ENCODE measurements around the gene RAB2B.

RAB2B gene

GRCh38 chr14:21476925-21477681 lies at the start of gene RAB2B, which contains the start of gene TOX4:
Gene RAB2B, minus strand, starts transcription at chr14:21476959. Its CDS starts 87 bp downstream, at chr14:21476872.
Gene TOX4, plus strand, starts transcription at chr14:21477195. Its CDS starts 84 bp downstream, at chr14:21477279.
- DNase-seq (ENCODE audit: low spot score) = peak; percentile 98

- no peak for DNase-seq (ENCODE audit: low spot score)
Observed at GRCh38 chr14:21525962-21526671, 49.4 kb upstream of the RAB2B start, which contains the start of gene SALL2. Gene SALL2, minus strand, starts transcription at chr14:21526346. Its CDS starts 219 bp downstream, at chr14:21526127.

DNA sequence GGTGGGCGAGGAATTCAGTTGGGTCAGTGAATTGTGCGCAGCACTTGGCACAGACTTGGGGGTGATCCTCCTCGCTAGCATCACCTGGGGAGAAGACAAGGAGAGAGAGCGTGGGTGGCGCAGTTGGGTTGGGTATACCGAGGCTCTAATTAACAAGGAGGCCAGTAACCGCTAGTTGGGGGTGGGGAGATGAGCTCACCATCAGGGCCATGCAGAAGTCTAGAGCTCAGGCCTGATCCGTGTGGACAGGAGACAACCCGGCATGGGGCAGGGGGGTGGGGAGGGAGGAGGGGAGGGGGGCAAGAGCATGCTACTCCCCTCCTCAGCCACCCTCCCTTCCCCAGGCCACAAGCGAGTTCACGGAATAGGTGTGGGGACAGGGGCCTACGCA lies 48.8 kb upstream of the RAB2B start:
- DNase-seq (ENCODE audit: low spot score) = no peak

DNA sequence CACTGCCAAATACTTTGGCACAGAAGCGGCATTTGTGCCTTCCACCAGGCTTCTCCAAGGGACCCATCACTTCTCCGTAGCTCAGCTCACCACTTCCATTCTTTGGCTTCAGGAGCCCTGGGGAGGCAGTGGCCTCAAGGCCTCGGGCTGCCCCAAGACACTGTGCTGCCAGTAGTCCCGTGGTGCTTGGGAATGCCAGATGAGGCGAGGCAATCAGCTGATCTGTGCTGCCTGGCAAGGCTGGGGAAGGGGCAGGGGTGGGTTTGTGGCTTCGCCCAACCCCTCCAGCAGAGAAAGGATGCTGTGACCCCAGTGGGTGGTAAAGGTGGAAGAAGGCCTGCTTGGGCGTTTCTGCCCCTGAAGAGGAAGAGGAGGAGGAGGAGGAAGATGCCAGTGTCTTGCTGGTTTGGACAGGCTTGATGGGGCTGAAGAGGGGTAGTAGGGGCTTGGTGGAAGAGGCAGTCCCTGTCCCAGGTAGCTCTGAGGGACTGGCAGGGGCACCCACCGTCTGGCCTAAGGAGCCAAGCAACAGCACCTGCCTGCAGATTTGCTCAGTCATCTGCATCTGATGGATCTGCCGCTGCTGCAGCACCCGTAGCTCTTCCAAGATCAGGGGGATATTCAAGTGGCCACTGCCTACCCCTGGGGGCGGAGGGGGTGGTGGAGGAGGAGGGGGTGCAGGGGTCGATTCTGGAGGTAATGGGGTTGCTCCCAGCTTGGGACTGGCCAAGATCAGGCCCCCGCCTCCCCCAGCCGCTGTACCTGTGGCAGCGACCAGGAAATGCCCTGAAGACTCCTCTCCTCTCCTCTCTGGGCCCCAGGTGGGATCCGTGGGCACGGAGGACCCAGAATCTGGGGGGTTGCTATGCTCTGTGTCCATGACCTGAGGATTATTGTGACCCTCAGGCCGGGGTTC lies 48.1 kb upstream of the RAB2B start:
- DNase-seq (ENCODE audit: low spot score) = no peak

DNA sequence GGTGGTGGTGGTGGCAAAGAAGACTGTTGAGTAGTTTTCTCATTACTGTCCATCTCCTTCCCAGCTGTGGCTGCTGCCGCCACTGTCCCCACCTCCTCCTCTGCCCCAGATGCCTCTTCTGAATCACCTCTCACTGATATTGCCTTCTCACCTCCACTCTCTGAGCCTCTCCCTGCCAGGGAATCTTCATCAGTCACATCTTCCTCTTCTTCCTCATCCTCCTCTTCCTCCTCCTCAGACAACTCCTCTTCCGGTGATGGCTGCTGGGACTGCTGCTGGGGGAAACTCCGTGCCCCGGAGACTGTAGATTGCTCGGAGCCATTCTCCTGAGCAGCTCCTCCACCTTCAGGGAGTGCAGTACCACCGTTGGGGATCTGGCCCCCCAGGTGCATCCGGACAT lies 46.4 kb upstream of the RAB2B start:
- DNase-seq (ENCODE audit: low spot score) = no peak

DNA sequence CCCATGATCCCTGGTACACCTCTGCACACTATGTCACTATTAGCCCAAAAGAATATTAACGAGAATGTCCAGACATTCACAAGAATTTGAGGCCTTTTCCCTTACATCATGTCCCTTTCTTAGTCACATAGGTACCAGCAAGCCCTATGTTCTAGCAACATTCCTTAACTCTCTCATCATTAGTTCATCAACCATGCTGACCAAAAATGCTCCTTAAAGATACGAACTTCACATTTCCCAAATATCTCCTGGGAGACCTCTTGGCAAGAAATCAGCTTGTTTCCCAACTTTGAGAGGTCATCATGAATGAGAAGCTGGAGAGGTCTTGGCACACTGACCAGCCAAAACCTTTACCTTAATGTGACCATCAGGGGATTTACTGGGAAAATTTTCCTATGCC lies 44.7 kb upstream of the RAB2B start:
- DNase-seq (ENCODE audit: low spot score) = no peak

- no peak for DNase-seq (ENCODE audit: low spot score)
Observed at GRCh38 chr14:21520767-21521166, 44.0 kb upstream of the RAB2B start.

GRCh38 chr14:21518725-21519124 lies 42.0 kb upstream of the RAB2B start:
- DNase-seq (ENCODE audit: low spot score) = no peak

GRCh38 chr14:21514341-21514740 lies 37.6 kb upstream of the RAB2B start:
- no peak for DNase-seq (ENCODE audit: low spot score)

- DNase-seq (ENCODE audit: low spot score) = peak; percentile 97
Observed at GRCh38 chr14:21510735-21511657, 34.2 kb upstream of the RAB2B start, which contains the start of gene METTL3. Gene METTL3, minus strand, starts transcription at chr14:21511340. Its CDS starts 117 bp downstream, at chr14:21511223.

GRCh38 chr14:21509432-21510143 lies 32.8 kb upstream of the RAB2B start:
- DNase-seq (ENCODE audit: low spot score) = no peak

DNA sequence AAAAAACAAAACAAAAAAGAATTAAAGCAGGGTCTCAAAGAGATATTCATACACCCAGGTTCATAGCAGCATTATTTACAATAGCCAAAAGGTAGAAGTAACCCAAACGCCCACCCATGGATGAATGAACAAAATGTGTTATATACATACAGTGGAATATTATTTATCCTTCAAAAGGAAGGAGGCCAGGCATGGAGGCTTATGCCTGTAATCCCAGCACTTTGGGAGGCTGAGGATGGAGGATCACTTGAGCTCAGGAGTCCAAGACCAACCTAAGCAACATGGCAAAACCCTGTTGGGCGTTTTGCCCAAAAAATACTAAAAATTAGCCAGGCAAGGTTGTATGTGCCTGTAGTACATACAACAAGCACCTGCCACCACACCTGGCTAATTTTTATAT lies 29.8 kb upstream of the RAB2B start:
- DNase-seq (ENCODE audit: low spot score) = no peak

DNA sequence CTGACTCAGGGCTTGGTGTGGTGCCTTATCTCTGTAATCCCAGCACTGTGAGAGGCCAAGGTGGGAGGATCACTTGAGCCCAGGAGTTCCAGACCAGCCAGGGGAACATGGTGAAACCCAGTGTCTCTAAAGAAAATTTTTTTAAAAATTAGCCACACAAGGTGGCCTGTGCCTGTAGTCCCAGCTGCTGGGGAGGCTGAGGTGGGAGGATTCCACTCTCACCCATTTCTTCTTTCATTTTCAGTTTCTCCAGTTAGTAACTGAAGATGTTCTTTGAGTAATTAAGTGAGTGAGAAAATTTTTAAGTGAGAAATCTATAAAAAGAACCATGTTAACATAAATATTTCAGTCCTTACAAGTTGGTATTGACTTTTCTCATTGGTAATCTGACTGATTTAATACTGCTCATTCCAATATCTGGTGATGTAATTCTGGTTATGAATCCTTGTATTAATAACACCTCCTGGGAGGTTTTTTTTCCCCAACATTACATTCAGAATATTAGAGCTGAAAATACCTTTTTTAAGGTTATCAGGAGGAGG lies 28.3 kb upstream of the RAB2B start:
- DNase-seq (ENCODE audit: low spot score) = no peak

GRCh38 chr14:21503376-21503775 lies 26.6 kb upstream of the RAB2B start:
- DNase-seq (ENCODE audit: low spot score) = no peak

- DNase-seq (ENCODE audit: low spot score) = no peak
Observed at GRCh38 chr14:21501568-21501967, 24.8 kb upstream of the RAB2B start.

DNA sequence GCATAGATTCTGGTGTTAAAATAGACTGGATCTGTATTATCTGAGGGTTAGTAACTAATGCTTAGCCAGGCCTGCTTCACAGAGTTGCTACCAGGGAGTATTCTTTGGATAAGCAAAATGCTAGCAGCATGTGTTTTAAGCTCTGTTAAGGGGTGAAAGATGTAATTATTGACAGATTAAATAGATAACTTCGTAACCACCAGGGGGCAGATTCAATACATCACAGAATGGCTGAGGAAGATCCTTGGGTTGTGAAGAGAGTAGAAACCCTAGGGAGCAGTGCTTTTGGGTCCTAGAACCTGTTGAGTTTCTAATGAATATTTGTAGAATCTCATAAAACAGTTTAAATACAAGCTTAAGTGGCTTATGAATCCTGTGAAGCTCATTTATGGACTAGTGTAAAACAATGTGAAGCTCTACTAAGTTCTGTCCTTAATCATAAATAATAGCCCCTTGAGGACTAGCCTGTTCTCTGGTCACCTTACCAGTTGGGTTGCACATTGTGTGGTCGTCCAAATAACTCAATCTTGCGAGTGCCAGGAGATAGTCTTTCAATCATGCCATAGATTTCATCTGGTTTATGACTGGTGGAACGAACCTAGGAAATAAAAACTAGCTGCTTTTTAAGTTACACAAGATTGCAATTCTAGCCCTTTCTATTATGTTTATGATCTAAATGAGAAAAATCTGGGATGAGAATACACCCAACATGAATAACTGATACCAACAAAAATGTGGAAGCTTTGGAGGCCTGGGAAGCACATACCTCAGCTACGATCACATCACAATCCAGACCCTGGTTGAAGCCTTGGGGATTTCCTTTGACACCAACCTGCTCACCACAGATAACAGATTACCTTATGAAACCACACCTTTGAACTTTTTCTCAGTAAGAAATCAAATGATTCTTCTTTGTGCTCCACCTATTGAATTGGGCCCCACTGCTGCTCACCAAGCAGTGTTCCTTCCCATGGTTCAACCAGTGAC lies 22.1 kb upstream of the RAB2B start:
- DNase-seq (ENCODE audit: low spot score) = peak; percentile 67

GRCh38 chr14:21496453-21496852 lies 19.7 kb upstream of the RAB2B start:
- DNase-seq (ENCODE audit: low spot score) = no peak

GRCh38 chr14:21494902-21495762 lies 18.4 kb upstream of the RAB2B start:
- no peak for DNase-seq (ENCODE audit: low spot score)
